ENCODE results near the gene CFB. TPM values are rescaled to one million over a fixed set of nuclear protein-coding genes. Genes with fewer than 3 reads are reported as not detected.

The CFB gene
- total RNA-seq, 1 donor from 2014 or later, result not detected

DNA sequence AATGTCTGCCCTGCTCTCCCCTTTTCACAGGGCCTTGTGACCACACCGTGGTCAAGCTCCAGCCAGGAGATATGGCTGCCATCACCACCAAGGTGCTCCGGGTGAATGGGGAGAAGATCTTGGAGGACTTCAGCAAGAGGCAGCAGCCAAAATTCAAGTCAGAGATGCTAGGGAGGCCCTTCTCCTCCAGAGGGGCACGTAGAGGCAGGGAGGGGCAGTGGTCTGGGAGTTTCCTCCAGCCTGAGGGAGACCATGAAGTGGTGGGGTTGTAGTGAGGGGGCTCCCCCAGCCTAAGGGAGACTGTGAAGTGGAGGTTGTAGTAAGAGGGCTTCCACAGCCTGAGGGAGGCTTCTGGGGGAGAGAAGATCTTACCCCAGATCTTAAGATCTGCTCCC is 22.0 kb downstream of the CFB start:
- ATAC-seq (ENCODE audit: low read depth), result no peak

GRCh38 chr6:31968326-31968725 is 22.4 kb downstream of the CFB start:
- peaks cover 35% of the 10 kb centered on the region for H3K4me1 Mint-ChIP-seq
- intact Hi-C loops (cut with micrococcal nuclease), result no loop called here
- peaks cover 80% of the 10 kb centered on the region for H3K36me3 Mint-ChIP-seq (ENCODE audit: low read depth)
- TF ChIP-seq CTCF (IDR thresholded peaks at IDR 0.05), result no peak
- CTCF ChIA-PET, result no interaction called here
- ATAC-seq (ENCODE audit: low read depth) (no peak), DNase-seq (no peak)
- H3K27ac Mint-ChIP-seq, result no peak overlapping the region
- H3K4me3 Mint-ChIP-seq, result no peak overlapping the region
- POLR2A ChIA-PET, result interaction anchor here (5.2 kb wide), 1 partner anchor 10 kb away, joined by 113 read pairs; the partner anchor contains the start of genes NELFE and SKIC2
- H3K27me3 Mint-ChIP-seq, result no peaks in the 10 kb centered on the region
- no peaks in the 10 kb centered on the region for H3K9me3 Mint-ChIP-seq

More for the DNA sequence above, 22.0 kb downstream of the CFB start:
- Mint-ChIP-seq H3K9me3 (no peaks in the 10 kb centered on the region), H3K27me3 (no peaks in the 10 kb centered on the region), H3K27ac (peak overlapping the region; percentile 53), H3K4me1 (peaks cover 31% of the 10 kb centered on the region), H3K4me3 (no peak overlapping the region), H3K36me3 (ENCODE audit: low read depth) (peaks cover 84% of the 10 kb centered on the region)
- ChIA-PET CTCF (no interaction called here), POLR2A (interaction anchor here (5.2 kb wide), 1 partner anchor 10 kb away, joined by 113 read pairs; the partner anchor contains the start of genes NELFE and SKIC2)
- no peak for TF ChIP-seq CTCF (IDR thresholded peaks at IDR 0.05)
- intact Hi-C loops (cut with micrococcal nuclease), result no loop called here
- no peak for DNase-seq

DNA sequence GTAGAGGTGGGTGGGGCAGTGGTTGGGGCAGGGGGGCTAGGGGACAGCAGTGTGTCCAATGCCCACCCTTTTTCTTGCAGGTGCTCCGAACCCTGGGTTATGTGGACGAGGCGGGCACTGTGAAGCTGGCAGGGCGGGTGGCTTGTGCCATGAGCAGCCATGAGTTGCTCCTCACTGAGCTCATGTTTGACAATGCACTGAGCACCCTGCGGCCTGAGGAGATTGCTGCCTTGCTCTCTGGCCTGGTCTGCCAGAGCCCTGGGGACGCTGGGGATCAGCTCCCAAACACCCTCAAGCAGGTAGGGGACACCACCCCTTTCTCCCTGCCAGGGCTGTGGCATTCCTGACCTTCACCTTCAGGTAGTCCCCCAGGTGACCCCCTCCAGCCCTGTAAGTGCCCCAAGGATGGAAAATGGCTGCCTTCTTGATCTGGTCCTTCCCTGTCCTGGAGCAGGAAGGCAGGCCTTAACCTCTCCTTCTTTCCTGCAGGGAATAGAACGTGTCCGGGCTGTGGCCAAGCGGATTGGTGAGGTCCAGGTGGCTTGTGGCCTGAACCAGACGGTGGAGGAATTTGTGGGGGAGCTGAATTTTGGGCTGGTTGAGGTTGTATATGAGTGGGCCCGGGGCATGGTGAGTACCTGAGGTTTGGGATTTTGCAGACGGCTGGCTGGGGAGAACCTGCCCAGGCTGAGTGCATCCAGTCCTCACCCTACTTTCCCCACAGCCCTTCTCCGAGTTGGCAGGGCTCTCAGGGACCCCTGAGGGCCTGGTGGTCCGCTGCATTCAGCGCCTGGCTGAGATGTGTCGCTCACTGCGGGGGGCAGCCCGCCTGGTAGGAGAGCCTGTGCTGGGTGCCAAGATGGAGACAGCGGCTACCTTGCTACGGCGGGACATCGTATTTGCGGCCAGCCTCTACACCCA is 23.2 kb downstream of the CFB start:
- ChIA-PET CTCF (no interaction called here), POLR2A (interaction anchor here (0.6 to 5.2 kb wide), 4 partner anchors 11 to 266 kb away, joined by 3 to 113 read pairs (median 4); partner anchors contain the start of genes ABHD16A, NELFE and SKIC2)
- no peak for ATAC-seq (ENCODE audit: low read depth)
- no peak for TF ChIP-seq CTCF (IDR thresholded peaks at IDR 0.05)
- no peak for DNase-seq
- Mint-ChIP-seq H3K36me3 (ENCODE audit: low read depth) (peaks cover 72% of the 10 kb centered on the region), H3K4me1 (peaks cover 39% of the 10 kb centered on the region), H3K4me3 (no peak overlapping the region), H3K27ac (no peak overlapping the region), H3K27me3 (no peaks in the 10 kb centered on the region), H3K9me3 (no peaks in the 10 kb centered on the region)
- intact Hi-C loops (cut with micrococcal nuclease), result no loop called here

GRCh38 chr6:31969712-31970603 is 24.1 kb downstream of the CFB start:
- Mint-ChIP-seq H3K4me3 (peak overlapping the region; percentile 21), H3K4me1 (peaks cover 39% of the 10 kb centered on the region), H3K27ac (peak overlapping the region; percentile 71), H3K27me3 (no peaks in the 10 kb centered on the region), H3K9me3 (no peaks in the 10 kb centered on the region), H3K36me3 (ENCODE audit: low read depth) (peaks cover 63% of the 10 kb centered on the region)
- ChIA-PET POLR2A (interaction anchor here (0.6 to 5.2 kb wide), 4 partner anchors 12 to 177 kb away, joined by 3 to 113 read pairs (median 3); partner anchors contain the start of genes NELFE and SKIC2), CTCF (no interaction called here)
- intact Hi-C loops (cut with micrococcal nuclease), result loop anchor here (10.0 kb wide), 1 partner anchor 1235 kb away; the partner anchor contains the start of genes HSD17B8, RING1, RXRB and SLC39A7
- TF ChIP-seq CTCF (IDR thresholded peaks at IDR 0.05), result no peak
- DNase-seq (no peak), ATAC-seq (ENCODE audit: low read depth) (no peak)

All from activated B cell treated with CpG ODN at 0.5 μM for 24 hours (primary cell).